Astrocyte (in vitro differentiated cells and primary cell): ENCODE data around the gene DAZAP2. TPM values are rescaled to one million over a fixed set of nuclear protein-coding genes. Genes with fewer than 3 reads are reported as not detected.
A peak's percentile ranks its signal among the peaks of the same experiment; 100 is the strongest.
"Not testable (repeated sequence)": the region's sequence is repeated elsewhere in the genome, so short reads cannot be mapped to it uniquely, and the experiment has no call there.

Experiments
- DNase-seq: peaks from one replicate; pipeline ENCODE4 v3.0.0-alpha.2; 2010; ENCODE audit warnings: low read depth
- FAIRE-seq: peaks from 2 replicates; lab custom pipeline; 2011; peaks lifted over from hg19 to GRCh38; lab: Jason Lieb, UNC
- H2AFZ ChIP-seq: 2 replicates; pipeline ENCODE4 v1.6.0; 2012; ENCODE audit warnings: low read depth, low read length, inconsistent platforms
- H3K27ac ChIP-seq: 2 replicates; pipeline ENCODE4 v1.5.1; 2011; ENCODE audit warnings: low read depth, low read length, inconsistent platforms
- H3K27me3 ChIP-seq: 2 replicates; pipeline ENCODE4 v1.6.0; 2011; ENCODE audit warnings: low read length, inconsistent platforms; ENCODE audit not compliant: insufficient read depth
- H3K36me3 ChIP-seq: 2 replicates; pipeline ENCODE4 v1.5.1; 2011; ENCODE audit warnings: low read length, inconsistent platforms; ENCODE audit not compliant: insufficient read depth
- H3K4me1 ChIP-seq: 2 replicates; pipeline ENCODE4 v1.5.1; 2011; ENCODE audit warnings: low read length, inconsistent platforms; ENCODE audit not compliant: insufficient read depth
- H3K4me2 ChIP-seq: 2 replicates; pipeline ENCODE4 v1.6.0; 2012; ENCODE audit warnings: low read length, inconsistent platforms
- H3K4me3 ChIP-seq: 2 replicates; pipeline ENCODE4 v1.5.1; 2011; ENCODE audit warnings: low read depth, mild to moderate bottlenecking, low read length, inconsistent platforms; ENCODE audit not compliant: insufficient read depth
- H3K79me2 ChIP-seq: 2 replicates; pipeline ENCODE4 v1.6.0; 2012; ENCODE audit warnings: mild to moderate bottlenecking, low read length, inconsistent platforms; ENCODE audit not compliant: insufficient read depth
- H3K9ac ChIP-seq: 2 replicates; pipeline ENCODE4 v1.6.0; 2012; ENCODE audit warnings: mild to moderate bottlenecking, low read length, inconsistent platforms
- H3K9me3 ChIP-seq: 2 replicates; pipeline ENCODE4 v1.5.1; 2012; ENCODE audit warnings: low read depth, mild to moderate bottlenecking, low read length, inconsistent platforms; ENCODE audit not compliant: insufficient read depth
- H4K20me1 ChIP-seq: 2 replicates; pipeline ENCODE4 v1.6.0; 2012; ENCODE audit warnings: low read length, inconsistent platforms; ENCODE audit not compliant: insufficient read depth
- H3K27ac Mint-ChIP-seq: one replicate; pipeline ENCODE4 v1.8.0; 2021; ENCODE audit warnings: mild to moderate bottlenecking, mixed read lengths; ENCODE audit not compliant: unreplicated experiment
- H3K27me3 Mint-ChIP-seq: one replicate; pipeline ENCODE4 v1.8.0; 2021; ENCODE audit warnings: low read depth, mixed read lengths; ENCODE audit not compliant: unreplicated experiment
- H3K36me3 Mint-ChIP-seq: one replicate; pipeline ENCODE4 v1.8.0; 2021; ENCODE audit warnings: low read depth, mixed read lengths; ENCODE audit not compliant: unreplicated experiment
- H3K4me1 Mint-ChIP-seq: one replicate; pipeline ENCODE4 v1.8.0; 2021; ENCODE audit warnings: low read depth, mixed read lengths; ENCODE audit not compliant: unreplicated experiment
- H3K4me3 Mint-ChIP-seq: one replicate; pipeline ENCODE4 v1.8.0; 2021; ENCODE audit warnings: mild to moderate bottlenecking, moderate library complexity, mixed read lengths; ENCODE audit not compliant: unreplicated experiment
- H3K9me3 Mint-ChIP-seq: one replicate; pipeline ENCODE4 v1.8.0; 2021; ENCODE audit warnings: mild to moderate bottlenecking, mixed read lengths; ENCODE audit not compliant: unreplicated experiment
- EZH2 ChIP-seq: IDR thresholded peaks from 2 replicates; pipeline ENCODE4 v1.6.1; 2012; ENCODE audit warnings: mild to moderate bottlenecking, low read length, inconsistent platforms; ENCODE audit not compliant: insufficient read depth
- total RNA-seq: library from RNA; stranded (reverse); gene quantifications from 2 replicates; pipeline ENCODE4 v1.2.1, GENCODE V29; 2021
- TF ChIP-seq, protein P1 (sequence below): IDR thresholded peaks from 2 replicates; pipeline ENCODE4 v1.5.1; 2011; ENCODE audit warnings: low read depth, mild to moderate bottlenecking, inconsistent platforms, low read length, moderate library complexity; ENCODE audit not compliant: insufficient read depth

The DAZAP2 gene
- total RNA-seq, 1 donor from 2014 or later = 92.8 TPM

DNA sequence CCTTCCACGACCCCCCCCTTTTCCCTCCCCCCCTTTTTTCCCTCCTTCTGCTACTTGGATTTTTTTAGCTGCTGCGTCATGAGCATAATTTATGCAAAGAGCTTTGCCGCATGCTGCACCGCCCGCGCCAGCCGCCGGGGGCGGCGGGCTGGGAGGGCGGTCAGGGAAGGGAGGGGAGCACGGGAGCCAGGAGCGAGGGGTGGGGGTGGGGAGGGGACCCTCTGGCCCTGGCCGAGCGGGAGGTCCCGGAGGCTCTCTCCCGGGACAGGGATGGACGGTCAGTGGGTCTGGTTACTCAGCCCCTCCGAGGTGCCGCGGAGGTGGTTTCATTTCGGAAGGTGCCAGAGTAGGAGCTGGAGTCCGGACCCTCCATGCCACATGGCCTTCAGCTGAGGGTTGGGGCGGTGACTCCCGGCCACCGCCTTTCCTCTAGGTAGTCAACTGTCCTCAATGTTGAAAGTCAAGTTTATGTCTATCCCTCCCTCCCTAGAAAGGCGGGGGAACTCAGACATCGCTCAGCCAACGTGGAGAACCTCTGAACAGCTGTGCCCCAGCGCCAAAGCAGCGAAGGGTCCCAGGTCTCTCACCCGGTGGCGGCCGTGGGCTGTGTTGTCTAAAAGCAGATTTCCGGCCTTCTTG lies 20.5 kb upstream of the DAZAP2 start, which contains the start of gene POU6F1:
Gene POU6F1, minus strand, starts transcription at position 95 of the 639 bp plus-strand sequence. CDS start 11,226 bp downstream, outside the sequence.
- Mint-ChIP-seq H3K27ac (peak within 1 kb of the TSS; percentile 69), H3K4me1 (peaks cover 8% of the 10 kb centered on the region), H3K9me3 (no peaks in the 10 kb centered on the region), H3K4me3 (peak within 1 kb of the TSS; percentile 85), H3K27me3 (no peaks in the 10 kb centered on the region), H3K36me3 (peaks cover 3% of the 10 kb centered on the region)
- Histone ChIP-seq H3K4me1 (peaks cover 17% of the 10 kb centered on the region), H3K4me3 (peak within 1 kb of the TSS; percentile 76), H3K9me3 (no peaks in the 10 kb centered on the region), H4K20me1 (no peaks in the 10 kb centered on the region), H3K27ac (peak within 1 kb of the TSS; percentile 82), H3K79me2 (peaks cover 14% of the 10 kb centered on the region), H3K27me3 (no peaks in the 10 kb centered on the region), H3K36me3 (no peaks in the 10 kb centered on the region), H2AFZ (peak within 1 kb of the TSS; percentile 89), H3K4me2 (peak within 1 kb of the TSS; percentile 95), H3K9ac (peak within 1 kb of the TSS; percentile 88)
- TF ChIP-seq EZH2 = no peak
- TF ChIP-seq, protein P1, sequence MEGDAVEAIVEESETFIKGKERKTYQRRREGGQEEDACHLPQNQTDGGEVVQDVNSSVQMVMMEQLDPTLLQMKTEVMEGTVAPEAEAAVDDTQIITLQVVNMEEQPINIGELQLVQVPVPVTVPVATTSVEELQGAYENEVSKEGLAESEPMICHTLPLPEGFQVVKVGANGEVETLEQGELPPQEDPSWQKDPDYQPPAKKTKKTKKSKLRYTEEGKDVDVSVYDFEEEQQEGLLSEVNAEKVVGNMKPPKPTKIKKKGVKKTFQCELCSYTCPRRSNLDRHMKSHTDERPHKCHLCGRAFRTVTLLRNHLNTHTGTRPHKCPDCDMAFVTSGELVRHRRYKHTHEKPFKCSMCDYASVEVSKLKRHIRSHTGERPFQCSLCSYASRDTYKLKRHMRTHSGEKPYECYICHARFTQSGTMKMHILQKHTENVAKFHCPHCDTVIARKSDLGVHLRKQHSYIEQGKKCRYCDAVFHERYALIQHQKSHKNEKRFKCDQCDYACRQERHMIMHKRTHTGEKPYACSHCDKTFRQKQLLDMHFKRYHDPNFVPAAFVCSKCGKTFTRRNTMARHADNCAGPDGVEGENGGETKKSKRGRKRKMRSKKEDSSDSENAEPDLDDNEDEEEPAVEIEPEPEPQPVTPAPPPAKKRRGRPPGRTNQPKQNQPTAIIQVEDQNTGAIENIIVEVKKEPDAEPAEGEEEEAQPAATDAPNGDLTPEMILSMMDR = peak; percentile 29
- FAIRE-seq (no peak), DNase-seq (peak; percentile 64)

DNA sequence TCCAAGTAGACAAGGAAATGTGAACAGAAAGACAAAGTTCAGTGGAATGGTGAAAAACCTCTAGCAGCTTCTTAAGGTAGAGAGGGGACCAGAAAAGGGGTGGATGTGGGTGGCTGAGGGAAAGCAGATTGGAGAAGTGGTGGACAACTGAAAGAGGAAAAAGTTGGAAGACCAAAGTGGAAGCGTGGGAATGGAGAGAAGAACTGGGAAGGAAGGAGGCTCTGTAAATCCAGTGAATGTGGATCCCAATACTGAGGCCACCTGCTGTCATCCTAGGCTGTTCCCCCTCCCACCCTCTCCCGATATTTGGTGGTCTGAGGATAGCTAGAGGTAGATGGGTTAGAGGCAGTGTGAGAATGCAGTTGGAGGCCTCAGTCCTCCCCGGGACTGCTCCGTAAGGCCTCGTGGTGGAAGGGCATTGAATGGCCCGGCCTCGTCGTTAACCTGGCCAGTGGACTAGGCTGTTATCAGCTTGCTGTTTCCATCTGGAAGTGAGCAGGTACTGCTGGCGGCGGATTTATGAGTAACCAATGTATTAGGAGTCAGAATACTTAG lies 19.9 kb upstream of the DAZAP2 start:
- Histone ChIP-seq H3K4me2 (peak overlapping the region; percentile 95), H3K9ac (peak overlapping the region; percentile 88), H3K9me3 (no peaks in the 10 kb centered on the region), H3K4me3 (peak overlapping the region; percentile 76), H3K36me3 (no peaks in the 10 kb centered on the region), H3K4me1 (peaks cover 17% of the 10 kb centered on the region), H3K27ac (peak overlapping the region; percentile 82), H4K20me1 (no peaks in the 10 kb centered on the region), H2AFZ (peak overlapping the region; percentile 89), H3K27me3 (no peaks in the 10 kb centered on the region), H3K79me2 (peaks cover 14% of the 10 kb centered on the region)
- no peaks in the 10 kb centered on the region for H3K27me3 Mint-ChIP-seq
- no peaks in the 10 kb centered on the region for H3K9me3 Mint-ChIP-seq
- peaks cover 3% of the 10 kb centered on the region for H3K36me3 Mint-ChIP-seq
- peak overlapping the region; percentile 85 for H3K4me3 Mint-ChIP-seq
- DNase-seq (no peak), FAIRE-seq (no peak)
- no peak for TF ChIP-seq EZH2
- TF ChIP-seq, protein P1 = no peak
- peak overlapping the region; percentile 69 for H3K27ac Mint-ChIP-seq
- peaks cover 8% of the 10 kb centered on the region for H3K4me1 Mint-ChIP-seq

DNA sequence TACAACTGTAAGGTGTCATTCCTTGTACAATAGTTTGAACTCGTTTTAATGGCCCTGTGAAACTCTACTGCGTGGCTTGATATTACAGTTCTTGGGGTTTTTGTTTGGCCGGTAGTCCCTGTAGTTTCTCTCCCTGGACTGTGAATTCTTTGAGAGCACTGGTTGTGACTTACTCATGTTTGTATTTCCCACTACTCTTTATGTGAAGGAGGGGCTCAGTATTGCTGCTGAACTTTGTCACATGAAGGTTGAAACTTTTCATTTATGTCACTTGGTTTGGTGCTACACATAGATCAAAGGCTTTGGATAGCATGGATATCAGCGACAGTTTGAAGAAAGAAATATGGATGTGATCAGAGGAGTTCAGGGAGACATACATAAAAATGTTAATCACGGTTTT lies 19.3 kb upstream of the DAZAP2 start:
- Histone ChIP-seq H4K20me1 (no peaks in the 10 kb centered on the region), H3K9ac (no peak overlapping the region), H3K79me2 (peaks cover 14% of the 10 kb centered on the region), H3K27ac (no peak overlapping the region), H3K4me2 (no peak overlapping the region), H3K36me3 (no peaks in the 10 kb centered on the region), H2AFZ (no peak overlapping the region), H3K27me3 (no peaks in the 10 kb centered on the region), H3K9me3 (no peaks in the 10 kb centered on the region), H3K4me1 (peaks cover 17% of the 10 kb centered on the region), H3K4me3 (no peak overlapping the region)
- no peak overlapping the region for H3K27ac Mint-ChIP-seq
- H3K36me3 Mint-ChIP-seq = peaks cover 3% of the 10 kb centered on the region
- no peaks in the 10 kb centered on the region for H3K27me3 Mint-ChIP-seq
- peaks cover 8% of the 10 kb centered on the region for H3K4me1 Mint-ChIP-seq
- no peaks in the 10 kb centered on the region for H3K9me3 Mint-ChIP-seq
- no peak for TF ChIP-seq EZH2
- TF ChIP-seq, protein P1 = no peak
- FAIRE-seq = no peak
- no peak for DNase-seq
- peak overlapping the region; percentile 36 for H3K4me3 Mint-ChIP-seq

DNA sequence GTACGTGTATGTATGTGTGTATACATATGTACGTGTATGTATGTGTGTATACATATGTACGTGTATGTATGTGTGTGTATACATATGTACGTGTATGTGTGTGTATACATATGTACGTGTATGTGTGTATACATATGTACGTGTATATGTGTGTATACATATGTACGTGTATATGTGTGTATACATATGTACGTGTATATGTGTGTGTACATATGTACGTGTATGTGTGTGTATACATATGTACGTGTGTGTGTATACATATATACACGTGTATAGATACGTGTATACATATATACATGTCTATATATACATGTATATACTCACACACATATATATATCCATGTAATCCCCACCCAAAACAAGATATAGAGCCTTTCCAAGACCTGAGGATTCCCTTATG lies 18.8 kb upstream of the DAZAP2 start:
- not testable (repeated sequence) for H3K27me3 ChIP-seq, H3K4me1 Mint-ChIP-seq, H3K36me3 Mint-ChIP-seq, H3K9me3 ChIP-seq, H2AFZ ChIP-seq, H3K36me3 ChIP-seq, H3K27me3 Mint-ChIP-seq, H3K27ac ChIP-seq, DNase-seq, H3K4me3 Mint-ChIP-seq, H3K27ac Mint-ChIP-seq, H3K4me2 ChIP-seq, H3K9ac ChIP-seq, H3K9me3 Mint-ChIP-seq, H4K20me1 ChIP-seq, H3K4me3 ChIP-seq
- peaks cover 14% of the 10 kb centered on the region for H3K79me2 ChIP-seq
- FAIRE-seq = peak; percentile 64
- H3K4me1 ChIP-seq = peaks cover 17% of the 10 kb centered on the region
